Neural cell (in vitro differentiated cells): ENCODE results near the gene FRA10AC1.

Experiments
- CTCF ChIP-seq: fragments of 450-650 bp; IDR thresholded peaks from 2 replicates; pipeline ENCODE4 v1.5.1; 2014; ENCODE audit warnings: antibody characterized with exemption, mild to moderate bottlenecking, moderate library complexity; ENCODE audit not compliant: poor library complexity, severe bottlenecking
- EP300 ChIP-seq: fragments of 450-650 bp; conservative IDR thresholded peaks from 2 replicates; pipeline ENCODE4 v1.6.1; 2014; ENCODE audit warnings: antibody characterized with exemption, mild to moderate bottlenecking, moderate library complexity; ENCODE audit not compliant: poor library complexity, severe bottlenecking
- EZH2 ChIP-seq: fragments of 200-600, 300-800 bp; shearing (Covaris generic), sonication (generic); IDR thresholded peaks from 2 replicates; pipeline ENCODE4 v1.6.1; 2014; ENCODE audit warnings: antibody characterized with exemption, low read length, borderline replicate concordance, mild to moderate bottlenecking; ENCODE audit not compliant: insufficient read depth, poor library complexity, severe bottlenecking
- POLR2AphosphoS5 ChIP-seq: IDR thresholded peaks from 2 replicates; pipeline ENCODE4 v1.6.1; 2012
- RAD21 ChIP-seq: fragments of 450-650 bp; conservative IDR thresholded peaks from 2 replicates; pipeline ENCODE4 v1.6.1; 2014; ENCODE audit warnings: antibody characterized with exemption, mild to moderate bottlenecking, moderate library complexity
- REST ChIP-seq: IDR thresholded peaks from 2 replicates; pipeline ENCODE4 v1.6.1; 2012; ENCODE audit warnings: borderline replicate concordance
- SMC3 ChIP-seq: fragments of 450-650 bp; conservative IDR thresholded peaks from 2 replicates; pipeline ENCODE4 v1.6.1; 2014; ENCODE audit warnings: antibody characterized with exemption, mild to moderate bottlenecking, moderate library complexity; ENCODE audit not compliant: poor library complexity

DNA sequence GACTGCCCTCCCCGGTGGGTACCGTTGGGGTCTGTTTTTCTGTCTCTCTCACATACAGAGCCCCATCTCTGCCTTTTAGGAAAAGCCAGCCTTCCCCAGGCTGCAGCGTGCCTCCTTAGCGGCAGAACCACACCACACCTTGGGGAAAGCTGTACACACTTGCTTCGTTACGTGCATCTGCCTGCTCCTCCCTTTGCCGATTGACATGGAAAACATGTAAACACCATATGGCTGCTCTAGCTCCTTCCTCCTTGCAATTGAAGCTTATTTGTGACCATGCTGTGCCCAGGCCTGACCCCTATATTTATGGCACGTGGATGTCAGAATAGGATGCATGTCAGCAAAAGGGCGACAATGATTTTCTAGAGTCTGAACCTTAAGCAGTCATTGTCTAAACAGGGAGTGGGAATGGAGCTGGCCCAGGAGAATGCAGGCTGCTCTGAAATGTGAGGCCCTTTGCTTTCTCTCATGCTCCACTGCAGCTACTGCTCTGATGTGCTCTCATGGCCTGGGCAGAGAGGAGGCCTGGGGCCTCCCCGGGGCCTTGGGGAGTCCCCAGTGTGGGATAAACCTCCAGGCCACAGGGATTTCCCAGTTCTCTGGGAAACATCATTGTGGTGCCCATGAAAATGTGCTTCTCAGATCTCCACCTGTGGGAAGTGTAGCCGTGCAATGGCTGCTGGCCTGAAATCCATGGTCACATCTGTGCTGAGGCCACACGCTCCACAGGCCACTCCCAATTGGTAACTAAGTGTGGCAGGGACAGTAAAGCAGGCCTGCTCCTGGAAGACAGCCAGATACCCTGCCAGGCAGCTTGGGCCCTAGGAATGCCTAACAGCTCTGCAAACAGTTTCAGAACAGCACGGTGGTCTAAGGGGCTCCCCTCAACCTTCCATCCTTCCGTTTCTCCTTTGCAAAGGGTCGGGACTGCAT lies 71.5 kb downstream of the FRA10AC1 start:
- no peak for TF ChIP-seq CTCF
- no peak for TF ChIP-seq EZH2
- TF ChIP-seq REST: no peak
- TF ChIP-seq POLR2AphosphoS5: no peak
- TF ChIP-seq SMC3: no peak
- no peak for TF ChIP-seq EP300
- TF ChIP-seq RAD21: no peak
